ENCODE data around the gene CTSD.
"Not testable (repeated sequence)": the region's sequence is repeated elsewhere in the genome, so short reads cannot be mapped to it uniquely, and the experiment has no call there.

CTSD gene

GRCh38 chr11:1807264-1807995 is 43.7 kb upstream of the CTSD start:
- TF ChIP-seq CTCF (IDR thresholded peaks at IDR 0.05; ENCODE audit: poor library complexity, severe bottlenecking) = no peak
- no peaks in the 10 kb centered on the region for H3K27me3 ChIP-seq (ENCODE audit: insufficient read depth, poor library complexity, severe bottlenecking)
- no peak overlapping the region for H3K27ac ChIP-seq (ENCODE audit: poor library complexity, severe bottlenecking)
- H3K4me1 ChIP-seq (ENCODE audit: insufficient read depth, poor library complexity, severe bottlenecking) = no peaks in the 10 kb centered on the region
- ATAC-seq (ENCODE audit: low read depth) (no peak), DNase-seq (ENCODE audit: low spot score) (no peak)
- H3K4me3 ChIP-seq (ENCODE audit: severe bottlenecking) = no peak overlapping the region
- H3K36me3 ChIP-seq (ENCODE audit: low read depth) = no peaks in the 10 kb centered on the region
- no peaks in the 10 kb centered on the region for H3K9me3 ChIP-seq (ENCODE audit: severe bottlenecking)

GRCh38 chr11:1805525-1805924 is 41.8 kb upstream of the CTSD start:
- no peaks in the 10 kb centered on the region for H3K27me3 ChIP-seq (ENCODE audit: insufficient read depth, poor library complexity, severe bottlenecking)

GRCh38 chr11:1803835-1804519 is 40.2 kb upstream of the CTSD start:
- not testable (repeated sequence) for H3K4me3 ChIP-seq (ENCODE audit: severe bottlenecking); H3K36me3 ChIP-seq (ENCODE audit: low read depth); ATAC-seq (ENCODE audit: low read depth); H3K9me3 ChIP-seq (ENCODE audit: severe bottlenecking); H3K27ac ChIP-seq (ENCODE audit: poor library complexity, severe bottlenecking); H3K27me3 ChIP-seq (ENCODE audit: insufficient read depth, poor library complexity, severe bottlenecking); H3K4me1 ChIP-seq (ENCODE audit: insufficient read depth, poor library complexity, severe bottlenecking); DNase-seq (ENCODE audit: low spot score)

More at GRCh38 chr11:1805525-1805924, 41.8 kb upstream of the CTSD start:
- no peak overlapping the region for H3K27ac ChIP-seq (ENCODE audit: poor library complexity, severe bottlenecking)
- no peak for DNase-seq (ENCODE audit: low spot score)
- no peak for ATAC-seq (ENCODE audit: low read depth)
- TF ChIP-seq CTCF (IDR thresholded peaks at IDR 0.05; ENCODE audit: poor library complexity, severe bottlenecking) = no peak
- no peaks in the 10 kb centered on the region for H3K4me1 ChIP-seq (ENCODE audit: insufficient read depth, poor library complexity, severe bottlenecking)
- no peak overlapping the region for H3K4me3 ChIP-seq (ENCODE audit: severe bottlenecking)
- no peaks in the 10 kb centered on the region for H3K9me3 ChIP-seq (ENCODE audit: severe bottlenecking)
- no peaks in the 10 kb centered on the region for H3K36me3 ChIP-seq (ENCODE audit: low read depth)

GRCh38 chr11:1803246-1803645 is 39.5 kb upstream of the CTSD start:
- no peak for ATAC-seq (ENCODE audit: low read depth)
- Histone ChIP-seq H3K4me1 (ENCODE audit: insufficient read depth, poor library complexity, severe bottlenecking) (no peaks in the 10 kb centered on the region), H3K36me3 (ENCODE audit: low read depth) (no peaks in the 10 kb centered on the region), H3K9me3 (ENCODE audit: severe bottlenecking) (no peaks in the 10 kb centered on the region), H3K27me3 (ENCODE audit: insufficient read depth, poor library complexity, severe bottlenecking) (no peaks in the 10 kb centered on the region), H3K4me3 (ENCODE audit: severe bottlenecking) (no peak overlapping the region), H3K27ac (ENCODE audit: poor library complexity, severe bottlenecking) (no peak overlapping the region)
- TF ChIP-seq CTCF (IDR thresholded peaks at IDR 0.05; ENCODE audit: poor library complexity, severe bottlenecking) = no peak
- DNase-seq (ENCODE audit: low spot score) = no peak

GRCh38 chr11:1797391-1798125 is 33.8 kb upstream of the CTSD start:
- no peak for DNase-seq (ENCODE audit: low spot score)
- no peaks in the 10 kb centered on the region for H3K27me3 ChIP-seq (ENCODE audit: insufficient read depth, poor library complexity, severe bottlenecking)
- no peak overlapping the region for H3K4me3 ChIP-seq (ENCODE audit: severe bottlenecking)
- ATAC-seq (ENCODE audit: low read depth) = no peak
- TF ChIP-seq CTCF (IDR thresholded peaks at IDR 0.05; ENCODE audit: poor library complexity, severe bottlenecking) = no peak
- H3K9me3 ChIP-seq (ENCODE audit: severe bottlenecking) = no peaks in the 10 kb centered on the region
- H3K27ac ChIP-seq (ENCODE audit: poor library complexity, severe bottlenecking) = no peak overlapping the region
- H3K36me3 ChIP-seq (ENCODE audit: low read depth) = no peaks in the 10 kb centered on the region
- H3K4me1 ChIP-seq (ENCODE audit: insufficient read depth, poor library complexity, severe bottlenecking) = no peaks in the 10 kb centered on the region

All from RWPE2 (cell line).